H1 (cell line): ENCODE results near the gene CMIP. TPM values are rescaled to one million over a fixed set of nuclear protein-coding genes. Genes with fewer than 3 reads are reported as not detected.

Experiments
- CTCF ChIA-PET: fragments of 300-600 bp; sonication (Branson Sonifier 250); formaldehyde crosslinking; loops from one replicate; lab custom pipeline; 2021; ENCODE audit not compliant: partially characterized antibody; lab: Charles Lee
- POLR2A ChIA-PET: fragments of 300-600 bp; sonication (Branson Sonifier 250); formaldehyde crosslinking; loops from one replicate; lab custom pipeline; 2021; ENCODE audit warnings: inconsistent platforms; ENCODE audit not compliant: partially characterized antibody; lab: Charles Lee
- DNase-seq, 2 experiments: peaks; one replicate each; pipeline versions ENCODE4 v3.0.0 to v3.0.0-alpha.2; 2010 to 2022; ENCODE audit warnings: low spot score in 2 of 2, low read depth in 1 of 2, mixed read lengths in 1 of 2
- FAIRE-seq: peaks from 2 replicates; lab custom pipeline; 2011; peaks lifted over from hg19 to GRCh38; lab: Jason Lieb, UNC
- H2AFZ ChIP-seq: 2 replicates; pipeline ENCODE4 v1.8.1; 2012; ENCODE audit warnings: low read length, inconsistent platforms
- H2AK5ac ChIP-seq: 2 replicates; pipeline ENCODE4 v1.6.1; 2013; ENCODE audit warnings: low read depth, low read length
- H2BK120ac ChIP-seq: replicated peaks from 2 replicates; pipeline ENCODE3; 2013; ENCODE audit warnings: low read depth, low read length, inconsistent platforms
- H2BK12ac ChIP-seq: 2 replicates; pipeline ENCODE4 v1.6.1; 2013; ENCODE audit warnings: low read depth, low read length
- H2BK15ac ChIP-seq: 2 replicates; pipeline ENCODE4 v1.6.1; 2013; ENCODE audit warnings: low read length
- H2BK20ac ChIP-seq: 2 replicates; pipeline ENCODE4 v1.6.1; 2013; ENCODE audit warnings: low read length
- H2BK5ac ChIP-seq: 2 replicates; pipeline ENCODE4 v1.6.1; 2013; ENCODE audit warnings: low read depth, low read length
- H3K14ac ChIP-seq: 2 replicates; pipeline ENCODE4 v1.6.1; 2013; ENCODE audit warnings: inconsistent platforms; ENCODE audit not compliant: insufficient read length
- H3K18ac ChIP-seq: 2 replicates; pipeline ENCODE4 v1.6.1; 2013; ENCODE audit warnings: low read length; ENCODE audit errors: extremely low read depth
- H3K23ac ChIP-seq: 2 replicates; pipeline ENCODE4 v1.6.1; 2013; ENCODE audit warnings: inconsistent platforms; ENCODE audit not compliant: insufficient read length
- H3K23me2 ChIP-seq: 2 replicates; pipeline ENCODE4 v1.6.1; 2013; ENCODE audit warnings: low read depth, low read length
- H3K27ac ChIP-seq: 2 replicates; pipeline ENCODE4 v1.6.1; 2011; ENCODE audit warnings: low read depth, low read length, inconsistent platforms
- H3K27me3 ChIP-seq, 4 experiments: replicated peaks in 1 of 4; 1 replicate in 1 of 4; 2 replicates in 3 of 4; pipeline versions ENCODE4 v1.6.1 to v1.8.1; 2011 to 2013; ENCODE audit warnings: low read length in 3 of 4, mild to moderate bottlenecking in 3 of 4, inconsistent platforms in 2 of 4, mixed read lengths in 2 of 4, moderate library complexity in 1 of 4; ENCODE audit not compliant: control insufficient read depth in 3 of 4, insufficient read depth in 3 of 4; ENCODE audit errors: extremely low read depth in 1 of 4
- H3K36me3 ChIP-seq, 4 experiments: 2 replicates each; pipeline versions ENCODE4 v1.6.1 to v1.8.1; 2011 to 2013; ENCODE audit warnings: mild to moderate bottlenecking in 4 of 4, low read length in 3 of 4, moderate library complexity in 2 of 4, control low read depth in 1 of 4, inconsistent platforms in 1 of 4; ENCODE audit not compliant: insufficient read depth in 4 of 4, control insufficient read depth in 2 of 4
- H3K4ac ChIP-seq: replicated peaks from 2 replicates; pipeline ENCODE3; 2013; ENCODE audit warnings: low read length, low read depth, mixed read lengths, inconsistent platforms; ENCODE audit not compliant: insufficient read length
- H3K4me1 ChIP-seq, 4 experiments: replicated peaks in 1 of 4; 1 replicate in 1 of 4; 2 replicates in 3 of 4; pipeline versions ENCODE4 v1.6.1 to v1.8.1; 2011 to 2013; ENCODE audit warnings: low read length in 3 of 4, inconsistent platforms in 2 of 4, mixed read lengths in 1 of 4; ENCODE audit not compliant: insufficient read depth in 4 of 4, control insufficient read depth in 3 of 4
- H3K4me2 ChIP-seq, 2 experiments: 2 replicates each; pipeline versions ENCODE4 v1.6.1 to v1.8.1; 2011 to 2013; ENCODE audit warnings: low read depth in 2 of 2, low read length in 2 of 2, control low read depth in 1 of 2, inconsistent platforms in 1 of 2, mild to moderate bottlenecking in 1 of 2; ENCODE audit not compliant: insufficient read depth in 1 of 2
- H3K4me3 ChIP-seq, 4 experiments: fragments of 200-600, 300-600 bp in 1 of 4; sonication (generic), shearing (Covaris generic), sonication (Bioruptor Twin) in 1 of 4; 2 replicates each; pipeline versions ENCODE4 v1.5.1 to v1.8.1; 2011 to 2016; ENCODE audit warnings: low read length in 4 of 4, low read depth in 3 of 4, control low read depth in 2 of 4, inconsistent platforms in 2 of 4, mild to moderate bottlenecking in 2 of 4, mixed read lengths in 1 of 4, moderate library complexity in 1 of 4; ENCODE audit not compliant: insufficient read depth in 2 of 4; ENCODE audit errors: extremely low read depth in 1 of 4
- H3K56ac ChIP-seq: replicated peaks from 2 replicates; pipeline ENCODE3; 2013; ENCODE audit warnings: low read depth, mild to moderate bottlenecking, mixed read lengths, low read length, inconsistent platforms; ENCODE audit not compliant: insufficient read length
- H3K79me1 ChIP-seq: 2 replicates; pipeline ENCODE4 v1.6.1; 2013; ENCODE audit warnings: low read depth, low read length, control low read depth
- H3K79me2 ChIP-seq, 2 experiments: 2 replicates each; pipeline versions ENCODE4 v1.6.1 to v1.8.1; 2012 to 2013; ENCODE audit warnings: low read length in 2 of 2, mild to moderate bottlenecking in 2 of 2, inconsistent platforms in 1 of 2; ENCODE audit not compliant: insufficient read depth in 2 of 2, control insufficient read depth in 1 of 2
- H3K9ac ChIP-seq, 4 experiments: replicated peaks in 1 of 4; 1 replicate in 1 of 4; 2 replicates in 3 of 4; pipeline versions ENCODE4 v1.6.1 to v1.8.1; 2011 to 2013; ENCODE audit warnings: low read depth in 3 of 4, low read length in 3 of 4, control low read depth in 2 of 4, mild to moderate bottlenecking in 2 of 4, moderate library complexity in 2 of 4, inconsistent platforms in 1 of 4; ENCODE audit errors: extremely low read depth in 1 of 4
- H3K9me3 ChIP-seq, 2 experiments: 2 replicates each; pipeline versions ENCODE4 v1.6.1 to v1.8.1; 2012 to 2013; ENCODE audit warnings: mild to moderate bottlenecking in 2 of 2, moderate library complexity in 2 of 2, control low read depth in 1 of 2, inconsistent platforms in 1 of 2, low read depth in 1 of 2, low read length in 1 of 2, mixed read lengths in 1 of 2; ENCODE audit not compliant: insufficient read depth in 2 of 2
- H4K20me1 ChIP-seq, 2 experiments: replicated peaks in 1 of 2; 2 replicates each; pipeline versions ENCODE3 to v1.8.1; 2011 to 2013; ENCODE audit warnings: inconsistent platforms in 2 of 2, low read length in 2 of 2, mild to moderate bottlenecking in 1 of 2; ENCODE audit not compliant: insufficient read depth in 2 of 2, control insufficient read depth in 1 of 2
- H4K5ac ChIP-seq: 2 replicates; pipeline ENCODE4 v1.6.1; 2013; ENCODE audit warnings: low read length, low read depth, mixed read lengths, inconsistent platforms; ENCODE audit not compliant: insufficient read length
- H4K8ac ChIP-seq: 2 replicates; pipeline ENCODE4 v1.8.0; 2013; ENCODE audit warnings: mild to moderate bottlenecking, moderate library complexity, low read length, inconsistent platforms; ENCODE audit not compliant: insufficient read depth; ENCODE audit errors: extremely low read depth
- H4K91ac ChIP-seq: replicated peaks from 2 replicates; pipeline ENCODE3; 2013; ENCODE audit warnings: low read length, mixed read lengths, inconsistent platforms; ENCODE audit not compliant: insufficient read length
- BACH1 ChIP-seq: IDR thresholded peaks from 2 replicates; pipeline ENCODE4 v1.6.1; 2012; ENCODE audit warnings: low read length, improper control_type of control experiment
- FOSL1 ChIP-seq: IDR thresholded peaks from 2 replicates; pipeline ENCODE4 v1.6.1; 2011; ENCODE audit warnings: mild to moderate bottlenecking, low read depth, low read length, moderate library complexity; ENCODE audit not compliant: insufficient read depth
- KDM4A ChIP-seq: IDR thresholded peaks from one replicate; pipeline ENCODE4 v1.7.1; 2012; ENCODE audit warnings: low read depth, mild to moderate bottlenecking, moderate library complexity, low read length, inconsistent platforms; ENCODE audit not compliant: severe bottlenecking
- KDM5A ChIP-seq: fragments of 200-600 bp; IDR thresholded peaks from 2 replicates; pipeline ENCODE4 v1.7.1; 2012; ENCODE audit warnings: mild to moderate bottlenecking, low read length, inconsistent platforms, mixed read lengths
- SP2 ChIP-seq: IDR thresholded peaks from 2 replicates; pipeline ENCODE4 v1.6.1; 2012; ENCODE audit warnings: mild to moderate bottlenecking, low read length, inconsistent platforms
- ZNF274 ChIP-seq: IDR thresholded peaks from 2 replicates; pipeline ENCODE4 v1.7.0; 2012; ENCODE audit warnings: low read length, borderline replicate concordance; ENCODE audit errors: extremely low read depth
- WGBS, 2 experiments: shearing (Covaris generic) in 1 of 2; methylation state at CpG; one replicate each; pipeline versions ENCODE4 v1.1.6 to v1.1.7; 2013 to 2015; ENCODE audit warnings: low lambda C conversion rate in 2 of 2, mixed read lengths in 2 of 2, inconsistent platforms in 1 of 2, low coverage in 1 of 2, missing lambda C conversion rate in 1 of 2; ENCODE audit not compliant: insufficient replicate concordance in 2 of 2, insufficient coverage in 1 of 2, insufficient read length in 1 of 2; ENCODE audit errors: extremely low coverage in 1 of 2, missing lambda C conversion rate in 1 of 2; 5-methylcytosine and 5-hydroxymethylcytosine counted together
- polyA plus RNA-seq, 7 experiments: library from polyadenylated mRNA; depleted of rRNA in 3 of 7; stranded (reverse) in 5 of 7; unstranded in 2 of 7; fragments of >200 nt in 5 of 7; fragments of 200-250 nt in 2 of 7; gene quantifications; 1 replicate in 5 of 7; 2 replicates in 1 of 7; 4 replicates in 1 of 7; pipeline versions ENCODE4 v1.2.1 to v1.2.3, GENCODE V29; 2011 to 2013; ENCODE audit warnings: missing spikeins in 2 of 7, mixed read lengths in 2 of 7
- total RNA-seq: library from RNA; stranded (reverse); fragmentation: NEBNext Ultra II Directional; extraction: Animal tissue kit (Norgen Biotek cat#: 25700); gene quantifications from 2 replicates; pipeline ENCODE4 v1.2.1, GENCODE V29; 2021

The CMIP gene
- total and polyA plus RNA-seq, 2 of the 8 experiments (the other 6 are each of a cell fraction or from before 2014, with no cell fraction given), result 7.9 to 53.2 TPM

GRCh38 chr16:81695321-81696165 lies 250.9 kb downstream of the CMIP start:
- H3K27ac ChIP-seq, result no peak overlapping the region
- no peak overlapping the region; the same call in 1 of the 2 replicates for H2BK5ac ChIP-seq
- CTCF ChIA-PET, result interaction anchor here (0.6 to 9.8 kb wide), 23 partner anchors 8 to 292 kb away, joined by 3 to 134 read pairs (median 8); no protein-coding TSS in a partner anchor
- no peak for TF ChIP-seq ZNF274
- TF ChIP-seq FOSL1, result no peak
- no peak for TF ChIP-seq KDM5A
- TF ChIP-seq KDM4A, result no peak
- no peak for TF ChIP-seq BACH1
- no peak for TF ChIP-seq SP2
- POLR2A ChIA-PET, result interaction anchor here (0.7 to 2.3 kb wide), 2 partner anchors 13 to 74 kb away, joined by 3 to 7 read pairs; no protein-coding TSS in a partner anchor
- H3K56ac ChIP-seq, result no peak overlapping the region
- no peak overlapping the region for H3K4me3 ChIP-seq
- peaks cover 6 to 23% (median 16%) of the 10 kb centered on the region in 4 experiments; a peak in 7 of 8 replicates for H3K36me3 ChIP-seq
- H3K23me2 ChIP-seq, result no peaks in the 10 kb centered on the region
- H4K91ac ChIP-seq, result no peak overlapping the region
- H3K27me3 ChIP-seq, result no peaks in the 10 kb centered on the region
- H2BK15ac ChIP-seq, result no peak overlapping the region
- FAIRE-seq, result no peak
- H3K79me1 ChIP-seq, result no peaks in the 10 kb centered on the region
- H3K4me2 ChIP-seq, result no peak overlapping the region
- no peak overlapping the region for H3K23ac ChIP-seq
- no peak overlapping the region for H2AK5ac ChIP-seq
- no peak overlapping the region for H3K14ac ChIP-seq
- H3K79me2 ChIP-seq, result no peaks in the 10 kb centered on the region
- H3K18ac ChIP-seq, result no peak overlapping the region
- no peak overlapping the region for H2BK120ac ChIP-seq
- H2BK12ac ChIP-seq, result no peak overlapping the region
- no peak overlapping the region for H3K4ac ChIP-seq
- H4K20me1 ChIP-seq, result peaks cover 1 to 2% of the 10 kb centered on the region in 2 experiments
- H2AFZ ChIP-seq, result no peak overlapping the region
- H4K5ac ChIP-seq, result no peak overlapping the region
- WGBS, 2 experiments, result 87% methylated on average over 10 of the region's 10 CpGs; no CpG with 5 or more reads in 1 of the 2 experiments
- H4K8ac ChIP-seq, result no peak overlapping the region
- H3K9ac ChIP-seq, result no peak overlapping the region
- H2BK20ac ChIP-seq, result no peak overlapping the region
- no peaks in the 10 kb centered on the region for H3K4me1 ChIP-seq
- no peaks in the 10 kb centered on the region for H3K9me3 ChIP-seq
- no peak for DNase-seq
